RWPE1 (cell line): ENCODE measurements around the gene LNPEP.

Source experiments
- CTCF ChIA-PET: fragments of 350-600 bp; sonication (Branson Sonifier 250); formaldehyde crosslinking; extraction: SDS; loops from one replicate; lab custom pipeline; 2021; lab: Yijun Ruan, JAX
- POLR2A ChIA-PET: fragments of 400-600 bp; formaldehyde crosslinking; extraction: SDS; loops from one replicate; lab custom pipeline; 2020; ENCODE audit warnings: antibody characterized with exemption; ENCODE audit not compliant: low non-redundant PET; lab: Yijun Ruan, JAX
- DNase-seq: peaks from one replicate; pipeline ENCODE4 v3.0.0; 2012; ENCODE audit warnings: low spot score
- H3K27ac ChIP-seq: fragments of 450-650 bp; 2 replicates; pipeline ENCODE4 v1.5.1; 2017
- CTCF ChIP-seq: fragments of 450-650 bp; conservative IDR thresholded peaks from 2 replicates; pipeline ENCODE4 v1.5.1; 2017; ENCODE audit warnings: low read depth, mild to moderate bottlenecking

The LNPEP gene

GRCh38 chr5:96935559-96936430 lies at the start of gene LNPEP:
Gene LNPEP, plus strand, starts transcription at chr5:96936080. Its CDS starts 76 bp downstream, at chr5:96936156.
- POLR2A ChIA-PET = interaction anchor here (1.5 kb wide), 1 partner anchor 129 kb away, joined by 3 read pairs; the partner anchor contains the start of gene ERAP1
- DNase-seq = peak; percentile 97

GRCh38 chr5:96893342-96893741 lies 42.5 kb upstream of the LNPEP start:
- no peak overlapping the region for H3K27ac ChIP-seq
- POLR2A ChIA-PET = no interaction called here
- no peak for TF ChIP-seq CTCF
- peak; percentile 11 for DNase-seq
- CTCF ChIA-PET = interaction anchor here (0.6 kb wide), 1 partner anchor 24 kb away, joined by 3 read pairs; no protein-coding TSS in a partner anchor

More at GRCh38 chr5:96935559-96936430, at the start of gene LNPEP:
- CTCF ChIA-PET = interaction anchor here (0.5 to 1.0 kb wide), 3 partner anchors 10 to 871 kb away, joined by 3 to 4 read pairs (median 3); no protein-coding TSS in a partner anchor
- peak within 1 kb of the TSS; percentile 99 for H3K27ac ChIP-seq
- TF ChIP-seq CTCF = no peak

- ChIA-PET POLR2A (no interaction called here), CTCF (interaction anchor here (0.5 to 0.7 kb wide), 2 partner anchors 57 to 1381 kb away, joined by 3 read pairs; no protein-coding TSS in a partner anchor)
- H3K27ac ChIP-seq = no peak overlapping the region
- TF ChIP-seq CTCF = no peak
- no peak for DNase-seq
Observed at GRCh38 chr5:96896276-96896675, 39.6 kb upstream of the LNPEP start.

- no peak for DNase-seq
- ChIA-PET POLR2A (no interaction called here), CTCF (interaction anchor here (0.7 kb wide), 1 partner anchor 1381 kb away, joined by 3 read pairs; no protein-coding TSS in a partner anchor)
- H3K27ac ChIP-seq = no peak overlapping the region
- no peak for TF ChIP-seq CTCF
Observed at GRCh38 chr5:96896806-96897205, 39.1 kb upstream of the LNPEP start.

- ChIA-PET CTCF (interaction anchor here (0.6 kb wide), 1 partner anchor 16 kb away, joined by 3 read pairs; no protein-coding TSS in a partner anchor), POLR2A (no interaction called here)
- no peak for TF ChIP-seq CTCF
- DNase-seq = no peak
- no peak overlapping the region for H3K27ac ChIP-seq
Observed at GRCh38 chr5:96901384-96901783, 34.5 kb upstream of the LNPEP start.

- no peak for TF ChIP-seq CTCF
- POLR2A ChIA-PET = no interaction called here
- no peak overlapping the region for H3K27ac ChIP-seq
- CTCF ChIA-PET = no interaction called here
- DNase-seq = no peak
Observed at GRCh38 chr5:96901841-96902240, 34.0 kb upstream of the LNPEP start.
